Measurements from ENCODE around the gene NYAP2. TPM values are rescaled to one million over a fixed set of nuclear protein-coding genes. Genes with fewer than 3 reads are reported as not detected.

The NYAP2 gene
- total RNA-seq, 1 donor from 2014 or later, result not detected

DNA sequence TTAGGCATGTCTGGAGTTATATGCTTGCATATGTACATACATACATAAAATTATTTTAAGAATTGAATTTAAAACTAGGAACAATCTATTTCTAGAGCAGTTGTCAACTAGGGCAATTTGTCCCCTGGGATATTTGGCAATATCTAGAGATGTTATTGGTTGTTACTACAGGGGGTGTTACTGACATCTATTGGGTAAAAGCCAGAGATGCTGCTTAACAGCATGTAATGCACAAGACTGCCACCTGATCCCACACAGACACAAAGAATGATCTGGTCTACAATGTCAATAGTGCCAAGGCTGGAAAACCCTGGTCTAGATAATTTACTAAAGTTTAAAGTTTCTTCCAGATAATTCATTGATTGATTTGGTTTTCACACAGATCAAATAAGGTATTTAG, 185.3 kb downstream of the NYAP2 start:
- intact Hi-C loops (cut with DNase I), result no loop called here
- no peak for TF ChIP-seq CTCF (IDR thresholded peaks at IDR 0.05)
- Histone ChIP-seq H3K4me1 (no peaks in the 10 kb centered on the region), H3K9me3 (no peaks in the 10 kb centered on the region), H3K36me3 (no peaks in the 10 kb centered on the region), H3K27me3 (no peaks in the 10 kb centered on the region), H3K4me3 (no peak overlapping the region), H3K27ac (no peak overlapping the region)
- no peak for DNase-seq (ENCODE audit: low spot score in 2 of 2)

DNA sequence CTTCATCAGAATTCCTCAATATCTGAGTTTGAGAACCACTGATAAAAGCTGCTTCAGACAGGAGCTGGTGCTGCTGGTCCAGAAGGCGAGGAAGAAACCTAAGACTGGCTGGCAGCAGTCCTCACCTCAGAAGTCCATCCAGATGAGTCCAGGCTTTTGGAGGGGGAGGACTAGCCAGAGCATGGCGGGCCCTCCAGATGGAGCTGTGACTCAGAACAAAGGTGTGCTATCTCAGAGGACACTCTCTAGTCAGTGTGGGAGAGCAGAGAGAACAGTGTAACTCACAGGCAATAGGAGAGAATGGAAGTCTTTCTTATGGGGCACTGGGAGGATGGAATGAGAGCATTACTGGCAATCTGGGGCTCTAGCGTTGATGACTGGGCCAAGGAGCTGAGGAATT, 191.4 kb downstream of the NYAP2 start:
- Histone ChIP-seq H3K36me3 (no peaks in the 10 kb centered on the region), H3K4me3 (no peak overlapping the region), H3K4me1 (no peaks in the 10 kb centered on the region), H3K9me3 (no peaks in the 10 kb centered on the region), H3K27me3 (no peaks in the 10 kb centered on the region), H3K27ac (no peak overlapping the region)
- intact Hi-C loops (cut with DNase I), result no loop called here
- no peak for DNase-seq (ENCODE audit: low spot score in 2 of 2)
- no peak for TF ChIP-seq CTCF (IDR thresholded peaks at IDR 0.05)

DNA sequence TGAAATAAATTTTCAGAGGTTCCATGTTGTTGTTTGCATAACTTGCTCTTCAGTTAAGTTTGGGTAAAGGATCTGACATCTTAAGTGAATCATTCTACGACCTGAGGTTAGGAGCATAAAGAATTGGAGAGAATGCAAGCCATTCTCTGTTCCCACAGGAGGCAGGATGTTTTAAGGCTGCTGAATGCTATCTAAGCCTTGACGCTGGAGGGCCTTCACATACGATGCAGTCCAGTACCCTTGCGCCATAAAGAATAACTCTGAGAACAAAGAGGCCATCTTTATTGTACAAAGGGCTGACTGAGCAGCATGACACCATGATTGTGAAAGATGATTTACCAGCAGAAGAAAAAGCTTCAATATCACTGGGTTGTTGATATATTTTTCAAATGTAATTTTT, 198.4 kb downstream of the NYAP2 start:
- H3K4me3 ChIP-seq, result no peak overlapping the region
- H3K9me3 ChIP-seq, result no peaks in the 10 kb centered on the region
- no peak overlapping the region for H3K27ac ChIP-seq
- TF ChIP-seq CTCF (IDR thresholded peaks at IDR 0.05), result no peak
- H3K4me1 ChIP-seq, result no peaks in the 10 kb centered on the region
- H3K27me3 ChIP-seq, result no peaks in the 10 kb centered on the region
- no peaks in the 10 kb centered on the region for H3K36me3 ChIP-seq
- intact Hi-C loops (cut with DNase I), result no loop called here
- no peak for DNase-seq (ENCODE audit: low spot score in 2 of 2)

- Histone ChIP-seq H3K36me3 (no peaks in the 10 kb centered on the region), H3K27me3 (no peaks in the 10 kb centered on the region), H3K4me1 (no peaks in the 10 kb centered on the region), H3K27ac (no peak overlapping the region), H3K4me3 (no peak overlapping the region), H3K9me3 (no peaks in the 10 kb centered on the region)
- intact Hi-C loops (cut with DNase I), result no loop called here
- no peak for DNase-seq (ENCODE audit: low spot score in 2 of 2)
- TF ChIP-seq CTCF (IDR thresholded peaks at IDR 0.05), result no peak
Measured at GRCh38 chr2:225598426-225598825, 198.9 kb downstream of the NYAP2 start.

DNA sequence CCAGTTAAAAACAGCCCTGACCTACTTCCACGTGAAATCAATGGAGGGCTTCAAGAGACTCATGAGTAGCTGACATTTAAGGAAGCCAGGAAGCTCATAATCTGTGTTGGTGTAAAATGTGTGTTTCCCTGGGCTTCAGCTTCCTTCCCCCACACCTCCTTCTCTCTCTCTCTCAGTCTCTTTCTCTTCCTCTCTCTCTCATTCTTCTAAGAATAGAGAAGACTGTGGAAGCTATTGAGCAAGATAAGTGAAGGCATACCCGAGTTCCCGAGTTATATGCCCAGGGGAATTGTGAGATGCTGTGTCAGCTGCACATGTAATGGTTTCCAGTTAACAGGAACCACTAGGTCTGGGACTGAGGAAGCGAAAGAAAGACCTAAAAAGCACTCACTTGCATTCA, 199.4 kb downstream of the NYAP2 start:
- Histone ChIP-seq H3K4me1 (no peaks in the 10 kb centered on the region), H3K36me3 (no peaks in the 10 kb centered on the region), H3K27me3 (no peaks in the 10 kb centered on the region), H3K4me3 (no peak overlapping the region), H3K27ac (no peak overlapping the region), H3K9me3 (no peaks in the 10 kb centered on the region)
- no peak for TF ChIP-seq CTCF (IDR thresholded peaks at IDR 0.05)
- DNase-seq (ENCODE audit: low spot score in 2 of 2), result no peak
- intact Hi-C loops (cut with DNase I), result no loop called here

GRCh38 chr2:225599856-225600255, 200.3 kb downstream of the NYAP2 start:
- H3K27me3 ChIP-seq, result no peaks in the 10 kb centered on the region
- no peak overlapping the region for H3K4me3 ChIP-seq
- intact Hi-C loops (cut with DNase I), result no loop called here
- no peaks in the 10 kb centered on the region for H3K36me3 ChIP-seq
- H3K4me1 ChIP-seq, result no peaks in the 10 kb centered on the region
- no peak for DNase-seq (ENCODE audit: low spot score in 2 of 2)
- no peak overlapping the region for H3K27ac ChIP-seq
- no peak for TF ChIP-seq CTCF (IDR thresholded peaks at IDR 0.05)
- no peaks in the 10 kb centered on the region for H3K9me3 ChIP-seq
